ENCODE results near the gene SQSTM1. TPM values are rescaled to one million over a fixed set of nuclear protein-coding genes. Genes with fewer than 3 reads are reported as not detected.
"Not testable (repeated sequence)": the region's sequence is repeated elsewhere in the genome, so short reads cannot be mapped to it uniquely, and the experiment has no call there.

SQSTM1 gene
- total and polyA plus RNA-seq, 2 donors (not counting 1 experiment from before 2014, with no cell fraction given) = 72.2 to 400 TPM

DNA sequence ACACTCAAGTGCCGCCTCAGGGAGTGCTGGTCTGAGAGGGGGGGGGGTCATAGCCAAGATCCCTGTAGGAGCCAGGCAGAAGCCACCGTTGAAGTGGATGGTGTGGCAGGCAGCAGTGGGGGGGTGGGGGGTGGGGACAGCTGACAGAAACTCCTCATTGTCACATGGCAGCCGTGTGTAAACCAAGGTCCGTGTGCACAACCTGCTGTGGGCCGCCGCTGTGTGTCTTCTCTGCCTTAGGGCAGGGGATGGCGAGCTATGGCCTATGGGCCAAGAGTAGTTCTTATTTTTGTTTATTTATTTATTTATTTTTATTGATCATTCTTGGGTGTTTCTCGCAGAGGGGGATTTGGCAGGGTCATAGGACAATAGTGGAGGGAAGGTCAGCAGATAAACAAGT is 13.4 kb downstream of the SQSTM1 start:
- ATAC-seq (ENCODE audit: low read depth) = no peak
- Histone ChIP-seq H3K4me1 (ENCODE audit: control insufficient read depth in 2 of 2, insufficient read depth in 2 of 2, low read length in 2 of 2) (peaks cover 3 to 8% of the 10 kb centered on the region in 2 donors), H4K20me1 (ENCODE audit: control insufficient read depth, insufficient read depth, low read length, poor library complexity, severe bottlenecking) (peaks cover 42% of the 10 kb centered on the region), H3K4me2 (replicated peaks; ENCODE audit: low read depth, low read length, poor library complexity, severe bottlenecking) (no peak overlapping the region), H3K27me3 (replicated peaks in 1 of 4; ENCODE audit: control extremely low read depth in 1 of 4, control insufficient read depth in 3 of 4, insufficient read depth in 4 of 4, low read length in 3 of 4) (no peaks in the 10 kb centered on the region), H3K36me3 (replicated peaks in 1 of 2; ENCODE audit: control extremely low read depth in 1 of 2, control insufficient read depth in 1 of 2, extremely low read depth in 1 of 2, insufficient read depth in 2 of 2, low read length in 1 of 2) (peaks cover 2 to 62% of the 10 kb centered on the region in 2 experiments), H3K9ac (ENCODE audit: low read length) (no peak overlapping the region), H3K4me3 (ENCODE audit: control extremely low read depth in 1 of 5, extremely low read depth in 1 of 5, insufficient read depth in 1 of 5, low read depth in 2 of 5, low read length in 4 of 5) (no peak overlapping the region), H2AFZ (ENCODE audit: insufficient read depth, low read depth, low read length, poor library complexity, severe bottlenecking) (no peak overlapping the region), H3K27ac (ENCODE audit: low read length in 2 of 2) (no peak overlapping the region), H3K9me3 (ENCODE audit: control extremely low read depth in 1 of 3, control insufficient read depth in 2 of 3, insufficient read depth in 1 of 3, low read length in 2 of 3) (no peaks in the 10 kb centered on the region), H3K79me2 (ENCODE audit: control insufficient read depth, insufficient read depth, low read length) (peaks cover 7% of the 10 kb centered on the region)
- ChIA-PET CTCF (no interaction called here), POLR2A (interaction anchor here (1.3 kb wide), 1 partner anchor 12 kb away, joined by 3 read pairs; no protein-coding TSS in a partner anchor)
- no peak for TF ChIP-seq EZH2 (IDR thresholded peaks at IDR 0.05; ENCODE audit: borderline replicate concordance, insufficient read depth, low read depth, low read length, poor library complexity, severe bottlenecking)
- TF ChIP-seq, protein P1, sequence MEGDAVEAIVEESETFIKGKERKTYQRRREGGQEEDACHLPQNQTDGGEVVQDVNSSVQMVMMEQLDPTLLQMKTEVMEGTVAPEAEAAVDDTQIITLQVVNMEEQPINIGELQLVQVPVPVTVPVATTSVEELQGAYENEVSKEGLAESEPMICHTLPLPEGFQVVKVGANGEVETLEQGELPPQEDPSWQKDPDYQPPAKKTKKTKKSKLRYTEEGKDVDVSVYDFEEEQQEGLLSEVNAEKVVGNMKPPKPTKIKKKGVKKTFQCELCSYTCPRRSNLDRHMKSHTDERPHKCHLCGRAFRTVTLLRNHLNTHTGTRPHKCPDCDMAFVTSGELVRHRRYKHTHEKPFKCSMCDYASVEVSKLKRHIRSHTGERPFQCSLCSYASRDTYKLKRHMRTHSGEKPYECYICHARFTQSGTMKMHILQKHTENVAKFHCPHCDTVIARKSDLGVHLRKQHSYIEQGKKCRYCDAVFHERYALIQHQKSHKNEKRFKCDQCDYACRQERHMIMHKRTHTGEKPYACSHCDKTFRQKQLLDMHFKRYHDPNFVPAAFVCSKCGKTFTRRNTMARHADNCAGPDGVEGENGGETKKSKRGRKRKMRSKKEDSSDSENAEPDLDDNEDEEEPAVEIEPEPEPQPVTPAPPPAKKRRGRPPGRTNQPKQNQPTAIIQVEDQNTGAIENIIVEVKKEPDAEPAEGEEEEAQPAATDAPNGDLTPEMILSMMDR (IDR thresholded peaks at IDR 0.05) = no peak
- WGBS (ENCODE audit: insufficient coverage) = no CpG with 5 or more reads among the region's 8 CpGs
- H3K4me1 Mint-ChIP-seq = peaks cover 9% of the 10 kb centered on the region
- H3K9me3 Mint-ChIP-seq (ENCODE audit: insufficient read depth) = no peaks in the 10 kb centered on the region
- H3K4me3 Mint-ChIP-seq = no peak overlapping the region
- intact Hi-C loops (cut with micrococcal nuclease) = no loop called here
- H3K27ac Mint-ChIP-seq = no peak overlapping the region
- H3K27me3 Mint-ChIP-seq = no peaks in the 10 kb centered on the region
- DNase-seq = no peak

DNA sequence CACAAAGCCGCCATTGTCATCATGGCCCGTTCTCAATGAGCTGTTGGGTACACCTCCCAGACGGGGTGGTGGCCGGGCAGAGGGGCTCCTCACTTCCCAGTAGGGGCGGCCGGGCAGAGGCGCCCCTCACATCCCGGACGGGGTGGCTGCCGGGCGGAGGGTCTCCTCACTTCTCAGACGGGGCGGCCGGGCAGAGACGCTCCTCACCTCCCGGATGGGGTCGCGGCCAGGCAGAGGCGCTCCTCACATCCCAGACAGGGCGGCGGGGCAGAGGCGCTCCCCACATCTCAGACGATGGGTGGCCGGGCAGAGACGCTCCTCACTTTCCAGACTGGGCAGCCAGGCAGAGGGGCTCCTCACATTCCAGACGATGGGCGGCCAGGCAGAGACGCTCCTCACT is 14.2 kb downstream of the SQSTM1 start:
- not testable (repeated sequence) for H3K4me3 Mint-ChIP-seq, H3K27ac Mint-ChIP-seq
- peaks cover 2 to 64% of the 10 kb centered on the region in 2 experiments for H3K36me3 ChIP-seq (replicated peaks in 1 of 2; ENCODE audit: control extremely low read depth in 1 of 2, control insufficient read depth in 1 of 2, extremely low read depth in 1 of 2, insufficient read depth in 2 of 2, low read length in 1 of 2)

More for the DNA sequence above, 14.2 kb downstream of the SQSTM1 start:
- ATAC-seq (ENCODE audit: low read depth); H3K4me3 ChIP-seq (ENCODE audit: control extremely low read depth in 1 of 5, extremely low read depth in 1 of 5, insufficient read depth in 1 of 5, low read depth in 2 of 5, low read length in 4 of 5); CTCF ChIA-PET; POLR2A ChIA-PET; H3K27me3 Mint-ChIP-seq; H3K9me3 ChIP-seq (ENCODE audit: control extremely low read depth in 1 of 3, control insufficient read depth in 2 of 3, insufficient read depth in 1 of 3, low read length in 2 of 3); H3K4me2 ChIP-seq (replicated peaks; ENCODE audit: low read depth, low read length, poor library complexity, severe bottlenecking); DNase-seq; H3K27ac ChIP-seq (ENCODE audit: low read length in 2 of 2); H3K4me1 ChIP-seq (ENCODE audit: control insufficient read depth in 2 of 2, insufficient read depth in 2 of 2, low read length in 2 of 2); H3K9me3 Mint-ChIP-seq (ENCODE audit: insufficient read depth); H3K27me3 ChIP-seq (replicated peaks in 1 of 4; ENCODE audit: control extremely low read depth in 1 of 4, control insufficient read depth in 3 of 4, insufficient read depth in 4 of 4, low read length in 3 of 4); H3K9ac ChIP-seq (ENCODE audit: low read length); H3K4me1 Mint-ChIP-seq; H3K79me2 ChIP-seq (ENCODE audit: control insufficient read depth, insufficient read depth, low read length); H2AFZ ChIP-seq (ENCODE audit: insufficient read depth, low read depth, low read length, poor library complexity, severe bottlenecking): not testable (repeated sequence)
- H4K20me1 ChIP-seq (ENCODE audit: control insufficient read depth, insufficient read depth, low read length, poor library complexity, severe bottlenecking) = peaks cover 36% of the 10 kb centered on the region
- 97% methylated on average over 7 of the region's 28 CpGs for WGBS (ENCODE audit: insufficient coverage)
- intact Hi-C loops (cut with micrococcal nuclease) = loop anchor here (5.0 kb wide), 1 partner anchor 33 kb away; no protein-coding TSS in a partner anchor

Measured in B cell (primary cell).